Activated CD4-positive, alpha-beta T cell treated with anti-CD3 and anti-CD28 coated beads for 48 hours (primary cell): ENCODE data around the gene MC3R.

Source experiments
- DNase-seq: peaks from one replicate; pipeline ENCODE4 v3.0.0-alpha.2; 2020

Gene MC3R

DNA sequence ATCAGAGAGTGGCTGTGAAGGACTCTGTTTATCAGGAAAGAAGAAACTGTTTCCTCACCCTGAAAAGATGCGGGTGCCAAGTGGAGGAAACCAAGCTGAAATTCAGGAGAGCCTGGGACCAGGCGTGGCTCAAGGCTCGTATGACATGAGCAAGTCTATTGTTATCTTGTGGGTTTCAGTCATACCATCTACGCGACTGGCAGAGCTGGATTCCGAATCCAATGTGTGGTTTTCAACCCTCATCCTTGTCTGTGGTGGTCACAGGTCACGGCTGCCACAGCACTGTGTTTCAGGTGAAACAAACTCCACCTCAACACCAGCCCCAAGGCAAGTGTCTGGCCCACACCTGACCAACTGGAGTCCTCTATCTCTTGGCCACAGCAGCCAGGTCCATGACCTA lies 9.1 kb downstream of the MC3R start:
- DNase-seq, result no peak

DNA sequence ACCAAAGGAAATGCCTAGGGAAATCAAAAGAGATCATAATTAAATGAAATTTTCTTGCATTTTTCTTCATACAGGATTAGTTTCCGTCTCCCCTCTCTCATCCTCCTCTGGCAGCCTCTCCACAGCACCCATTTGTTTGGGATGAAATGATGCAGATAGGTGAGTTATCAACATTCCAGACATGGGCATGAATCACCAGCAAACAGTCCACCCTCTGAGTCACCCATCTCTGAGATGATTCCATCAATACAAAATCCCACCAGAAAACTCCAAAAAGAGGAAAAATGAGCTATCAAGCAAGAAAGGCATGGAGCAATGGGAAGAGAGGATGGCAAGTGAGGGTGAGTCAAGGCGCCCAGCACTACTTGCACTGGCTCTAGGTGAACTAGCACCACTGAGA lies 11.4 kb downstream of the MC3R start:
- DNase-seq, result no peak

DNA sequence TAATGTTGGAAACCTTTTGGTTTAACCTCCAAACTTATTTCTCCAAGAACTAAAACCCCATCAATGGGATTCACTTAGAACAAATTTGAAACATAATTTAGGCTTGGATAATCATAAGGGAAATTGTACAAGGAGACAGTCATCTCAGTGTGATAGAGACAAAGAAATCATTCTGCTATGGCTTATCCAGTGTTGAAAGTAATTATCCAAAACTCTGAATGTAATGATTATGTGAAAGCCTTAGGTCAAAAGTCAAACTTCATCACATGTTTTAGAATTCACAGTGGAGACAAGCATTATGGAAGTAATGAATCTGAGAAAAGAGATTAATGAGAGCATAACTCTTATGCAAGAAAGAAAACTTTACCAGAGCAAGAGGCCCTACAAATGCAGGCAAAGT lies 20.0 kb downstream of the MC3R start:
- no peak for DNase-seq

DNA sequence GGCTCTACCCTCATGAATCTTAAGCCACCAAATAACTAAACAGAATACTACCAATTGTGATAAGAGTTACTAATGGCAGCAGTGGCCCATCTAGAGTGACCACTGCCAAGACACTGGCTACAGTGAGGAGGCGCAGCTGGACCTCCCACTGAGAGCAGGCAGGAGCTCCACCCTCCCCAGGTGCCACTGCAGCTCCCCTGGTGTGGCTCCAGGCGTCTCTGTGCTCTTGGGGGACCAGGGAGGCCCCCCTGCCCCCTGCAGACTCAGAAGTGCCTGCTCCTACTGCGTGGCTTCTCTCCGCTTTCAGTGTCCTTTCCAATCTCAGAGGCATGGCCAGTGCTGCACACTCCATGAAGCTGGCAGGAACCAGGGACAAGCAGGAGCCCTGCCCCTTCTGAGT lies 23.4 kb downstream of the MC3R start:
- no peak for DNase-seq

DNA sequence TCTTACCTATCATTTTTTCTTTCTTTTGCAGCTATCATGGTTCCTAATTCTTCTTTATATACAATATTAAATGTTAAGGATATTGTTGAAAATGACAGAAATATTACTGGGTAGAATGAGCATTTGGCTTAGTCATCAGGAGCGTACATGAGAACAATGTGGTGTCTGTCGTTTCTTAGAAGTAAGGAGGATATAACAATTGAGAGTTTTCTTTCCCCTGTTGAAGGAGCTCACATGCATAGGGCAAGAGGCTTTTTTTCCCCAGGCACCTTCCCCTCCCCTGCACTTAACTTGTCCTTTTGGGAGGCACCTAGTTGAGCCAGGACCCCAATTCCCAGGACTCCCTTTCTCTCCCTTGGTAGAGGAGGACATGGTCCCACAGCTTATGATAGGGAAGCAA lies 25.0 kb downstream of the MC3R start:
- DNase-seq, result no peak

DNA sequence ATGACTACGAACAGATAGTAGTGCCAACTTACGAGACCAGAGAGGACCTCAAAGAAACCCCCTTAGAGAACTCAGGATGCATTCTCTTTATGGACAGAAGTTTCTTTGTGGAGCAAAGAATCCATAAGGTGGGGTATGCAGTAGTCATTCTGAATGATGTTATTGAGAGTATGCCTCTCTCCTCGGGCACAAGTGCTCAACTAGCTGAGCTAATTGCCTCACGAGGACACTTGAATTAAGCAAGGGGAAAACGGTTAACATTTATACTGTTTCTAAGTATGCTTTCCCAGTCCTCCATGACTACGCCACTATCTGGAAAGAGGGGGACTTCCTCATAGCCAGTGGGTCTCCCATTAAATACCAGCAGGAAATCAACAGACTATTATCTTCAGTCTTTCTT lies 25.6 kb downstream of the MC3R start:
- DNase-seq, result no peak

DNA sequence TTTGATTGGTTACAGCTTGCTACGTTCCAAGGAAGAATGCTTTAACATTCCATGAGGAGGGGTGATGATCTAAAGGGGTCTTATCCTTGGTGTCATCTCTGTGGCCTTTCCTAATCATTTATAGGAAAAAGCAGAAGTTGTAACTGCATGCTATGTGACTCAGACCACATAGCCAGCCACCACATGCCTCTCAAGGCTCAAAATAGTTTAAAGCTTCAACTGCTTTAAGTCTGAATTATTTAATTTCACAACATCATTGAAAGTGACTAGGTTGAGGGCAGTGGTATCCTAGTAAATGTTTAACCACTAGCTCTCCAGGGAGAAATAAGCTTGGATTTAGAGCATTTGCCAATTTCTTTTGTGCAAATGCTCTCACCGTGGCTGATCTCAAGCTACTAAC lies 29.7 kb downstream of the MC3R start:
- no peak for DNase-seq

DNA sequence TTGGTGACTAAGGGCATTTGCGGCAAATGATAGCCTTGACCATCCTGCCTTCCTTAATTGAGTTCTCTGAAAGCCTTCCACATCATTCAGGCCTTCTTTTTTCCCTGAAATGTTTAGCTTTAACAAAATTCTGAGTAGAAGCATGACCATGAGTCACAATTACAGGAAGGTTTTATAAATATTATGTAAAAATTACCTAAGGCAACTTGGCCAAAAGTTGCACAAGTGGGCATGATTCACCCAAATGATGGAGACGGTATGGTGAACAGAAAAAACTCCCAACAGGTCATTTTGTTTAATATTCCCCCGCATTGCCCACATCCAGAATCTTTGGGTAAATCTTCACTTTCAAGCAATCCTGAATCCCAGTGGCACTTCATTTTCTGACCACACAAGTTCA lies 37.0 kb downstream of the MC3R start:
- no peak for DNase-seq

DNA sequence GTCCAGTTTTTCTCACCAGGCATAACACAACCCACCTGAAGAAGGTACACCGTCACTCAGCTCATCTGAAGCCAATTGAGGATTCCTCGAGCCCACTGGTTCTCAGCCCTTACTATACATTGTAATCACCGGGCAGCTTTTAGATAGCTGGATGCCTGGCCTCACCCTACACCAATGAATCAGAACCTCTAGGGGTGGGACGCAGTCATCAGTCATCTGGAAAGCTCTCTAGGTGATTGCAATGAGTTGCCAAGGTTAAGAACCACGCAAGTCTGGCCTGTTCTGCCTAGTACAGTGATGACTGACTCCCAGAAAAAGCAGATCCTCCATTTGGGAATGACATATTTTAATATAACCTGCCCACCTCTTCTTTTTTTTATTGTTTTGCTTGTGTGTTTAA lies 41.1 kb downstream of the MC3R start:
- DNase-seq, result no peak

DNA sequence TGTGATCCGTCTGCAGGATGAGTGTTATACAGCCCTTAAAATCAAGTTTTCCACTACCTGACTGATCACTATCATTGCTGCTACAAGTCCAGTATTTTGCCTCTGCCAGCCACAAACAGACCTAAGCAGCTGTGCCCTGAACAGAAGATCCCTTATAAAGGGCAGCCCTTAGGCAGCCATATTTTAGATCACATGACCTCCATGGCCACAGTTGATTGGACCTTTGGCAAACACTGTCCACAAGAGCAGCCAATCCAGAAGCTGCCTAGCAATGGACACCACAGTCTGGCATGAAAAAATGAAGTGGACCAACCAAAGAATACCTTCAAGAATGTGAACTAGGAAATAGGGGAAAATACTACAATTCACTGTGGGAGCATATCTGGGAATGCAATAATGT lies 50.8 kb downstream of the MC3R start:
- DNase-seq, result no peak
